ENCODE results near the gene MYOCOS.

- TF ChIP-seq CTCF (conservative IDR thresholded peaks at IDR 0.05), result no peak
- TF ChIP-seq ZFX (IDR thresholded peaks at IDR 0.05), result no peak
Measured at GRCh38 chr1:171661076-171661650, 39.1 kb downstream of the MYOCOS start.

Data from C4-2B (cell line).